GM21367 (cell line): Measurements from ENCODE around the gene GIGYF1.

Experiments used
- ATAC-seq: cut with Tn5 transposase; IDR thresholded peaks from one replicate; pipeline ENCODE4 v1.9.1; 2021; ENCODE audit not compliant: unreplicated experiment

Gene GIGYF1

GRCh38 chr7:100632951-100633717 is 60.9 kb downstream of the GIGYF1 start:
- no peak for ATAC-seq

DNA sequence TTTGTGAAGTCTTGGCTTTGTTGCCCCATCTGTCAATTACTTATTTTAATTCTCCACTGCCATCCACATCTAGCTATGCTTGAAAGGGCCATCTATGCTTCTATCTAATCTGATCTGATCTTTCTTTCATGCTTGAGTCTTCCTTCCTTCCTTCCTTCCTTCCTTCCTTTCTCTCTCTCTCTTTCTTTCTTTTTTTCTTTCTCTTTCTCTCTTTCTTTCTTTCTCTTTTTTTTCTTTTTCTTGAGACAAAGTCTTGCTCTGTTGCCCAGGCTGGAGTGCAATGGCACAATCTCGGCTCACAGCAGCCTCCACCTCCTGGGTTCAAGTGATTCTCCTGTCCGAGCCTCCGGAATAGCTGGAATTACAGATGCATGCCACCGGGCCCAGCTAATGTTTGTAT is 64.0 kb downstream of the GIGYF1 start:
- no peak for ATAC-seq
